Measurements from ENCODE around the gene UPK3A.
"Not testable (repeated sequence)": the region's sequence is repeated elsewhere in the genome, so short reads cannot be mapped to it uniquely, and the experiment has no call there.

The UPK3A gene

GRCh38 chr22:45257941-45258340, 26.8 kb upstream of the UPK3A start:
- DNase-seq (ENCODE audit: low read depth), result not testable (repeated sequence)

GRCh38 chr22:45259754-45260394, 24.9 kb upstream of the UPK3A start:
- DNase-seq (ENCODE audit: low read depth), result no peak

- DNase-seq (ENCODE audit: low read depth), result not testable (repeated sequence)
These were observed 24.4 kb upstream of the UPK3A start for GRCh38 chr22:45260395-45260759.

GRCh38 chr22:45261407-45262088, 23.2 kb upstream of the UPK3A start:
- no peak for DNase-seq (ENCODE audit: low read depth)

GRCh38 chr22:45262195-45262930, 22.4 kb upstream of the UPK3A start:
- no peak for DNase-seq (ENCODE audit: low read depth)

- DNase-seq (ENCODE audit: low read depth), result no peak
These were observed 21.8 kb upstream of the UPK3A start for GRCh38 chr22:45262931-45263462.

GRCh38 chr22:45263463-45264269, 21.1 kb upstream of the UPK3A start:
- DNase-seq (ENCODE audit: low read depth), result no peak

- no peak for DNase-seq (ENCODE audit: low read depth)
These were observed 19.2 kb upstream of the UPK3A start for GRCh38 chr22:45265535-45265934.

GRCh38 chr22:45268167-45268957, 16.4 kb upstream of the UPK3A start:
- no peak for DNase-seq (ENCODE audit: low read depth)

GRCh38 chr22:45268958-45269844, 15.5 kb upstream of the UPK3A start:
- no peak for DNase-seq (ENCODE audit: low read depth)

GRCh38 chr22:45270095-45271020, 14.4 kb upstream of the UPK3A start:
- DNase-seq (ENCODE audit: low read depth), result no peak

GRCh38 chr22:45271667-45272201, 13.0 kb upstream of the UPK3A start:
- DNase-seq (ENCODE audit: low read depth), result no peak

GRCh38 chr22:45272498-45272897, 12.3 kb upstream of the UPK3A start:
- DNase-seq (ENCODE audit: low read depth), result no peak

GRCh38 chr22:45273452-45274075, 11.2 kb upstream of the UPK3A start:
- no peak for DNase-seq (ENCODE audit: low read depth)

- DNase-seq (ENCODE audit: low read depth), result no peak
These were observed 8.1 kb upstream of the UPK3A start for GRCh38 chr22:45276507-45277105.

- not testable (repeated sequence) for DNase-seq (ENCODE audit: low read depth)
These were observed 7.0 kb upstream of the UPK3A start for GRCh38 chr22:45277720-45278119.

- no peak for DNase-seq (ENCODE audit: low read depth)
These were observed 6.6 kb upstream of the UPK3A start for GRCh38 chr22:45278125-45278524.

GRCh38 chr22:45280587-45280980, 4.2 kb upstream of the UPK3A start:
- no peak for DNase-seq (ENCODE audit: low read depth)

Measured in HS-27A (cell line).